ENCODE measurements around the gene AIG1. TPM values are rescaled to one million over a fixed set of nuclear protein-coding genes. Genes with fewer than 3 reads are reported as not detected.
A peak's percentile ranks its signal among the peaks of the same experiment; 100 is the strongest.

Gene AIG1
- total RNA-seq, 1 donor: 70.9 TPM

DNA sequence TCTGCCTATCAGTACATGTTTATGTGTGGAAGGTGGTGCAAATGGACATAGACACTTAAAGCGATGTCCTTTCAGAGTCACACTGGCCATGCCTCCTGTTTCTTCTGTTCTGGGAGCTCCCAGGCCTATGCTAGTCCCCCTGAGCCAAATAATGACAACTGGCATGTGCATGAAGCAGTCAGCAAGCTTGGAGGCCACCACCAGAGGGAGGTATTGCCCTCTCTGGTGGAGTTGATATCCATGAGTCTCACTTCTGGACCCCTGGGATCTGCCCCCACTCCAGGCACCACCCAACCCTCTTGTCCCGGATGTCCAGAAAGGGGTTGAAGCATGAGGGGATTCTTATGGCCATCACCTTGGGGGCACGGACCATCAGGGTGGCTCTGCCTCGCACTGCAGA lies 172.2 kb downstream of the AIG1 start:
- no peaks in the 10 kb centered on the region for H3K27me3 ChIP-seq (ENCODE audit: insufficient read depth, low read length)
- H3K4me3 ChIP-seq (ENCODE audit: insufficient read depth, low read length): no peak overlapping the region

GRCh38 chr6:143233554-143234285 lies 173.0 kb downstream of the AIG1 start:
- Histone ChIP-seq H4K20me1 (ENCODE audit: insufficient read depth, low read length) (no peaks in the 10 kb centered on the region), H3K79me2 (ENCODE audit: insufficient read depth, low read length) (no peaks in the 10 kb centered on the region), H3K36me3 (ENCODE audit: insufficient read depth, low read length) (no peaks in the 10 kb centered on the region), H3K4me3 (ENCODE audit: insufficient read depth, low read length) (no peak overlapping the region), H3K9me3 (ENCODE audit: low read depth, low read length) (no peaks in the 10 kb centered on the region), H3K4me2 (ENCODE audit: insufficient read depth, low read length) (no peak overlapping the region), H2AFZ (ENCODE audit: low read length) (no peak overlapping the region), H3K4me1 (ENCODE audit: insufficient read depth, low read length) (peaks cover 6% of the 10 kb centered on the region), H3K27ac (ENCODE audit: low read depth, low read length) (no peak overlapping the region), H3K27me3 (ENCODE audit: insufficient read depth, low read length) (no peaks in the 10 kb centered on the region)
- TF ChIP-seq, protein P1, sequence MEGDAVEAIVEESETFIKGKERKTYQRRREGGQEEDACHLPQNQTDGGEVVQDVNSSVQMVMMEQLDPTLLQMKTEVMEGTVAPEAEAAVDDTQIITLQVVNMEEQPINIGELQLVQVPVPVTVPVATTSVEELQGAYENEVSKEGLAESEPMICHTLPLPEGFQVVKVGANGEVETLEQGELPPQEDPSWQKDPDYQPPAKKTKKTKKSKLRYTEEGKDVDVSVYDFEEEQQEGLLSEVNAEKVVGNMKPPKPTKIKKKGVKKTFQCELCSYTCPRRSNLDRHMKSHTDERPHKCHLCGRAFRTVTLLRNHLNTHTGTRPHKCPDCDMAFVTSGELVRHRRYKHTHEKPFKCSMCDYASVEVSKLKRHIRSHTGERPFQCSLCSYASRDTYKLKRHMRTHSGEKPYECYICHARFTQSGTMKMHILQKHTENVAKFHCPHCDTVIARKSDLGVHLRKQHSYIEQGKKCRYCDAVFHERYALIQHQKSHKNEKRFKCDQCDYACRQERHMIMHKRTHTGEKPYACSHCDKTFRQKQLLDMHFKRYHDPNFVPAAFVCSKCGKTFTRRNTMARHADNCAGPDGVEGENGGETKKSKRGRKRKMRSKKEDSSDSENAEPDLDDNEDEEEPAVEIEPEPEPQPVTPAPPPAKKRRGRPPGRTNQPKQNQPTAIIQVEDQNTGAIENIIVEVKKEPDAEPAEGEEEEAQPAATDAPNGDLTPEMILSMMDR (IDR thresholded peaks at IDR 0.05; ENCODE audit: extremely low read depth, low read depth, low read length): no peak
- no peak for DNase-seq (ENCODE audit: insufficient read length, low spot score, missing footprints)

More for the DNA sequence above, 172.2 kb downstream of the AIG1 start:
- TF ChIP-seq, protein P1 (IDR thresholded peaks at IDR 0.05; ENCODE audit: extremely low read depth, low read depth, low read length): peak; percentile 81
- H3K79me2 ChIP-seq (ENCODE audit: insufficient read depth, low read length): no peaks in the 10 kb centered on the region
- H3K27ac ChIP-seq (ENCODE audit: low read depth, low read length): no peak overlapping the region
- H3K4me1 ChIP-seq (ENCODE audit: insufficient read depth, low read length): peaks cover 6% of the 10 kb centered on the region
- H2AFZ ChIP-seq (ENCODE audit: low read length): no peak overlapping the region
- H3K9me3 ChIP-seq (ENCODE audit: low read depth, low read length): no peaks in the 10 kb centered on the region
- DNase-seq (ENCODE audit: insufficient read length, low spot score, missing footprints): peak; percentile 63
- H4K20me1 ChIP-seq (ENCODE audit: insufficient read depth, low read length): no peaks in the 10 kb centered on the region
- no peak overlapping the region for H3K4me2 ChIP-seq (ENCODE audit: insufficient read depth, low read length)
- no peaks in the 10 kb centered on the region for H3K36me3 ChIP-seq (ENCODE audit: insufficient read depth, low read length)

DNA sequence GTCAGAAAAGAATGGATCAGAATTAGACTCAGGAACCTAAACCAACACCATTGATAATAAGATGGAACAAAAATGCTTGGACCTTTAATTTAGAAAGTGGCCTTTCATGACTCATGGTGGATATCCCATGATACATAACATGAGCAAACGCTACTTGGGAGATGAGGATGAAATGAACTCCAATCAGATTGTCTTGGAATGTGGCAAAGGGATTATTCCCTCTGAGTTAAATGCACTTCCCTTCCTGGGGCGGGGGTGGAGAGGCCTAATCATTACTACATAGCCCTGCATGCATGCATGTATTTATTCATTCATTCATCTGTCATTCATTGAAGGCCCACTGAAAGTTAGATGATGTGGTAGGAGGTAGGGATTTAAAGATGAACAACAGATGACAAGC lies 174.0 kb downstream of the AIG1 start:
- no peaks in the 10 kb centered on the region for H3K27me3 ChIP-seq (ENCODE audit: insufficient read depth, low read length)
- H3K27ac ChIP-seq (ENCODE audit: low read depth, low read length): no peak overlapping the region
- no peak overlapping the region for H2AFZ ChIP-seq (ENCODE audit: low read length)
- H3K79me2 ChIP-seq (ENCODE audit: insufficient read depth, low read length): no peaks in the 10 kb centered on the region
- peaks cover 6% of the 10 kb centered on the region for H3K4me1 ChIP-seq (ENCODE audit: insufficient read depth, low read length)
- H3K4me2 ChIP-seq (ENCODE audit: insufficient read depth, low read length): no peak overlapping the region
- no peaks in the 10 kb centered on the region for H3K9me3 ChIP-seq (ENCODE audit: low read depth, low read length)
- H4K20me1 ChIP-seq (ENCODE audit: insufficient read depth, low read length): no peaks in the 10 kb centered on the region
- no peak for DNase-seq (ENCODE audit: insufficient read length, low spot score, missing footprints)
- TF ChIP-seq, protein P1 (IDR thresholded peaks at IDR 0.05; ENCODE audit: extremely low read depth, low read depth, low read length): no peak
- no peak overlapping the region for H3K4me3 ChIP-seq (ENCODE audit: insufficient read depth, low read length)
- no peaks in the 10 kb centered on the region for H3K36me3 ChIP-seq (ENCODE audit: insufficient read depth, low read length)

DNA sequence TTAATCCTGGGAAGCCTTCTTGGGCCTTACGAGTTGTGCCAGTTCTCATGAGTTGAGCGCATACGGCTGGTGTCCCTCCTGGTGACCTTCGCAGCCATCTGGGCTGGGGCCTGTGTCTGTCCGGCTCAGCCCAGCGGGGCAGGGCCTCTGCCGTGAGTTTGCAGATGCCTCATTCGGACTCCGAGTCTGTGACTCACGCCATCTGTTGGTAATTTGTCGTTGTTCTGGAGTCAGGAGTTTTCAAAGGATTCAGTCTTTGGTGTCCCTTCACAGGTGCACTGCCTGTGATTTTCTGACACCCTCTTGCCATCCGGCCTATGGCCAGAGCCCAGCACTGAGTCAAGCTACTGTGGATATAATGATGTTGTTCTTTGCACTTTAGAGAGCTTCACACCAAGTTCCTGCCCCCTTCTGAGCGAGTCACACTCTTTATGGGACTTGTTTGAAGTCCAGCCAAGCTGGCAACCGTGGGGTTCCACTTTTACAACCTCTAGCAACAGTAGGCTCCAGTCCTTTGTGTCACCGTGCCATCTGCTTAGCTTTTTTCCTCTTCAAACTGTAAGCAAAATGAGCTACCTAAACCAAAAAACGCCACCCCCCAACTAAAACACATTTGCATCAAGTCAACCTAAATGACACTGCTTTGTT lies 175.6 kb downstream of the AIG1 start:
- H3K27me3 ChIP-seq (ENCODE audit: insufficient read depth, low read length): no peaks in the 10 kb centered on the region
- H2AFZ ChIP-seq (ENCODE audit: low read length): no peak overlapping the region
- peaks cover 13% of the 10 kb centered on the region for H3K4me1 ChIP-seq (ENCODE audit: insufficient read depth, low read length)
- DNase-seq (ENCODE audit: insufficient read length, low spot score, missing footprints): no peak
- no peak overlapping the region for H3K4me2 ChIP-seq (ENCODE audit: insufficient read depth, low read length)
- H3K4me3 ChIP-seq (ENCODE audit: insufficient read depth, low read length): no peak overlapping the region
- no peaks in the 10 kb centered on the region for H3K9me3 ChIP-seq (ENCODE audit: low read depth, low read length)
- H3K27ac ChIP-seq (ENCODE audit: low read depth, low read length): no peak overlapping the region
- no peaks in the 10 kb centered on the region for H3K36me3 ChIP-seq (ENCODE audit: insufficient read depth, low read length)
- TF ChIP-seq, protein P1 (IDR thresholded peaks at IDR 0.05; ENCODE audit: extremely low read depth, low read depth, low read length): no peak
- H3K79me2 ChIP-seq (ENCODE audit: insufficient read depth, low read length): no peaks in the 10 kb centered on the region
- H4K20me1 ChIP-seq (ENCODE audit: insufficient read depth, low read length): no peaks in the 10 kb centered on the region
